ENCODE data around the gene GALNT15. TPM values are rescaled to one million over a fixed set of nuclear protein-coding genes. Genes with fewer than 3 reads are reported as not detected.
A peak's percentile ranks its signal among the peaks of the same experiment; 100 is the strongest.

Gene GALNT15
- total RNA-seq, 1 donor from 2014 or later, result 0.55 TPM

DNA sequence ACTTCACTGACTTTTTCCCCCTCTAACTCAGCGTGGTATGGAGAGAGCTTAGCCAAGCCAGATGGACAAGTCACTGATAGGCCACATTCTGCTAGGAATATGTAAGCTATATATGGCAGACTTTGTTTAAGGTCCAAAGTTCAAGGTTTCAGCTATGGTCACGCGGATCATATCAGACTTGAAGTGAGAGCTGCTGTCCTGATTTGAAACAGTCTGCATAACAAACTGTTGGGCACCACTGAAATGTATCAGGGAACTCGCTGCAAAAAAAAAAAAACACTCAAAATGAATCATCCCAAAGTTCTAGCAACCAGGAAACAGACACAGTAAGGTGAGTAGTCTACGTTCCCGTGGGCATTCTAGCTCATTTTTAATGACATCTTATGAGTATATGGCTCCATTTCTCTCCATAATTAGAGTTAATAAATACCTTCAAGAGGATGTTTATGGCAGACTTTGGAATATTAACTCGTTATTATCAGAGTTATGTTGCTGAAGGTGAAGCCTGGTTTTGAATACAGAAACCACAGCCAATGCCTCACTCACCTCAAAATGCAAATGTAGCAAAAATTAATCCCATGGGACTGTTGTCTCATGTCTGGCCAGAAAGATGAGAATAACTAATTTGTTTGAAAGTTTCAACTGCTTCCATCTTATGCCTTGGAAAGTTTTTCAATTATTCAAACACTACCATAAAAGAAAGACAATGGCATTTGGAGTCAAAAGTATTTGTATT is 77.9 kb downstream of the GALNT15 start:
- peak; percentile 70 for DNase-seq (ENCODE audit: low read depth)

DNA sequence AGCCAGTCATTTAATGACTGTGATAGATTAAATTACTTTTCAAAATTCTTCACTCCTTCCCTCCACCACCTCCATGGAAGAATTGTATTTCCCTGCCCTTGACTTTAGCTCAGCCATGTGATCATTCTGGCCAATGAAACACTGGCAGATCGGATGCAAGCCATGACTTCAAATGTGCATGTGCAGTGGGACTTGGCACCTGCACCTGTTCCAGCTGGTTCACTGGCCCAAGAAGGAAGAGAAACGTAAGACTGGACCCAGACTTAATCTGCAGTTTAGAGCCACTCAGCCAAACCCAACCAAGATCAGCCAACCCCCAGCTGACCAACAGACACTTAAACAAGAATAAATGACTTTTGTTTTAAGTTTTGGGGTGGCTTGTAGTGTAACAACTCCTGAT is 78.5 kb downstream of the GALNT15 start:
- DNase-seq (ENCODE audit: low read depth), result no peak

DNA sequence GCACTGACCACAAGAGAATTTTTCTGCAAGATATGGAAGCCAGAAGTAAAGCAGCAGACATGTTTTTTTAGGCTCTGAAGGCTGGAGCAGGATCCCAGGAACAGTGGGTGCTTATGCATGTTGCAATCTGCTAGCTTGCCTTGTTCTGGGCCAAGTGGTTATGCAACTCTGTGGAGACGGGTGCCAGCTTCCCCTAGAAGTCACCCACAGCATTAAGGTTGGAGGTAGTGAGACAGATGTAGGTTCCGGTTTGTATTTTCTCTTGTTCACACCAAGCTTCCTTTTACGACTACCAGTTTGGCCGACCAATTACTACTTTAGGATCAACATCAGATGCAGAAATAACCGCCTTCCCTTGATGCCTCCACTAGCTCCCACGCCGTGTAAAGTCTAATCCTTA is 79.1 kb downstream of the GALNT15 start:
- peak; percentile 36 for DNase-seq (ENCODE audit: low read depth)

DNA sequence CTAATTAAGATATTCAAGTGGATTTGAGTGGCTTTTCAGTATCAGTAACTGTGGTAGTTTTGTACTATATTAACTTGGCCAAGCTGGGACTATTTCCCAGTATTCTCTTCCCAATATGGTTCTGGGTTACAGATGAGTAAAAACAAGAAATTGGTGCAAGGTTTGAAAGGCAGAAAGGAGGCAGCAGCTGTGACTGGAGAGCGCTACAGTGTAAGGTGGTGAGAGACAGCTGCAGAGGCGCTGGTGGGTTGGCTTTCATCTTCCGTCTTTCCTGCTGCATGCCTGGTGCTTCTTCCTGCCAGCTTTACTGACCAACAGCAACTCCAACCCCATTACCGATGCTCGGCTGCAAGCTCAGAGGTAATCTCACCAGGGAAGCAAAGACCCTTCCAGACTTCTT is 80.4 kb downstream of the GALNT15 start:
- no peak for DNase-seq (ENCODE audit: low read depth)

DNA sequence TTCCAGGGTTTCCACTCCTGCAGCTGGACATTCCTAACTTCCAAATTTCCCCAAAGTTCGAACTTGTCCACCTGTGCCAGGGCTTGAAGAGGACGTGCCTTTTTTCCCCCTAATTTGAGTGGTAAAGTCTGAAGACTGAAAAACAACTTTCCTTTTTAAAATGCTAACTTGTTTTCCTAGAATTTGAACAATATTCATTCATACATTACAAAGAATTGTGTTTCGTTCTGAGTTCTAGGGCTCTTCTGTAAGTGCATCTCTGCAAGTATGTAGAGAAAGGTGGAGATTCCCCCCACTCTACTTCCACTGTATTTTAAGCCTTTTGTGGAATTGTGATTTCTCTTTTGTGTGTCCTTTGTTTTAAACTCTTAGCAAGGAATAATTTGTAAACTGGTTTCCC is 80.8 kb downstream of the GALNT15 start:
- no peak for DNase-seq (ENCODE audit: low read depth)

DNA sequence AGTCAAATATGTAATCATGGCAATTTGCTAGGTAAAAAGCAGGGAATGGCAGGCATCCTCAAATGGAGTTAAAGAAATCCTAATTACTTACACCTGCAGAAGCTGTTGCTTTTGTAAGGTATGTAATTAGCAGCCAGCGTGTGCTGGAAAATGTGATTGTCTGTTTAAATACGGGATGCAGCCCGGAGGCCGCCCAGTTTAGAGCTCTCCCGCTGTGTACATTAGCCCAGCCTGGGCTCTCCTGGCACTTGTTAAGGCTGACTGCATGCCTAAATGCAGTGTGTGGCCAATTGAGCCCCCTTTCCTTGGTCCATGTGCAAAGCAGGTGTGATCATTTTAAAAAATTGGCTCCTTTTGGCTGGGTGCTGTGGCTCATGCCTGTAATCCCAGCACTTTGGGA is 81.2 kb downstream of the GALNT15 start:
- DNase-seq (ENCODE audit: low read depth), result no peak

DNA sequence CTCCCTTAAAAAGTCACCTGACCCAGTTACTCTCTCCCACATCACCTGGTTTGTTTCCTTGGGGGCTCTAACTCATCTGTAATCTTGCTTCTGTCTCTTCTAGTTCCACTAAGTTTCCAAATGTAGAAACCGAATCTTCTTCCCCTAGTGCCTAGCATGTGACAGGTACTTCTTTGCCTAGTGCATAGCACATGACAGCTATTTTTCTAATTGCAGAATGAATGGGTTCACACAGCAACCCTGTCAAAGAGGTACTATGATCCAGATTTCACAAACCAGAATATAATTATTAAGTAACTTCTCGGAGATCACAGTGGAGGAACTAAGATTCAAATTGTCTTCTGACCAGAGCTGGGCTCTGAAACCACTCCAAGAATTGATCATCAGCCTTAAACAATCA is 82.8 kb downstream of the GALNT15 start:
- DNase-seq (ENCODE audit: low read depth), result no peak

DNA sequence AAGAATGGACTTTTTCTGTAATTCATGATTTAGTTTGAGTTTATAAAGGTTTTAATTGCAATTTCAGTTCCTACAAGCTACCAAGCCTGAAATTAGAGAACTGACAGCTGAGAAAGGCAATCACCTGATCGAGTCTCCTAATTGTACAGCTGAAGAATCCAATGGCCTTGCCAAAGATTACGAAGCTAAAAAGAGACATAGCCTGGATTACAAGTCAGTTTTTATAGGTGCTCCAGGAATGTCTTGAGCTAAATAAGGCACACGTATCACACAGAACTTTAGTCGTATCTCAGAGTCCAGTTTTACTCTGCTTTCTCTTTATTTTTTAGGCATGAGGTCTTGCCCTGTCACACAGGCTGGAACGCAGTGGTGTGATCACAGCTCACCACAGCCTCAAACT is 83.7 kb downstream of the GALNT15 start:
- no peak for DNase-seq (ENCODE audit: low read depth)

DNA sequence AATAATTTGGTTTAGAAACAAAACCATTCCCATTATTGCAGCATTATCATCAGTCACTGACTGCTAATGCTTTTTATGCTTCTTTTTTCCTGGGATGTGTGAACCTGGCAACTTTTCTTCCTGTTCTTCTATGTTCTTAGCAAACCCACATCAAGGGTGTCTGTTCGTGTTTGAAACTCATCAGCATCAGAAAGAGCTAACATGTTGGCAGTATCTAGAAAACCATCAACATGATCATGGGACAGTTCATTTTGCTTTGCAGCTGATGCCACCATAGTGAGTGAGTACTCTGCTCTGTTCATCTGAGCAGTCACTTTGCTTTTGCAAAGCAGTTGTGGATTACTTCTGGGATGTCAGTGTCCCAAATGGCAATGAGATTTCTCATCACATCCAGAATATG is 84.4 kb downstream of the GALNT15 start:
- DNase-seq (ENCODE audit: low read depth), result no peak

DNA sequence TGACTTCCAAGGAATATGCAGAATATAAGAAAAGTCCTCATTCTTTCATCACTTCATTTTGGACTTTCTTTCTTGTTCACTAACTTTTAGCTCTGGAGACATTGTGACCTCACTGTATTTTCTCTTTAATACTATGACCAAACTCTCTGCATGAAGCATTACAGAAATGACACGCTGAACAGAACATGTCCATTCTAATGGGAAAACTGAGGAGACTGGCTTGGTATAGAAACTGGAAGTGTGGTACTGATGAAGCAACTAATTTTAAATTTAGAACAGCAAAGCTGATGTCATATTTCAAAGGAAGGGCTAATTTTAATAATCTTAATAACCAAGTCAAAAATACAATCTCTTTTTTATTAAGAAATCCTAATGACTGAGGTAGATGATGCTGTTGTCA is 85.6 kb downstream of the GALNT15 start:
- no peak for DNase-seq (ENCODE audit: low read depth)

DNA sequence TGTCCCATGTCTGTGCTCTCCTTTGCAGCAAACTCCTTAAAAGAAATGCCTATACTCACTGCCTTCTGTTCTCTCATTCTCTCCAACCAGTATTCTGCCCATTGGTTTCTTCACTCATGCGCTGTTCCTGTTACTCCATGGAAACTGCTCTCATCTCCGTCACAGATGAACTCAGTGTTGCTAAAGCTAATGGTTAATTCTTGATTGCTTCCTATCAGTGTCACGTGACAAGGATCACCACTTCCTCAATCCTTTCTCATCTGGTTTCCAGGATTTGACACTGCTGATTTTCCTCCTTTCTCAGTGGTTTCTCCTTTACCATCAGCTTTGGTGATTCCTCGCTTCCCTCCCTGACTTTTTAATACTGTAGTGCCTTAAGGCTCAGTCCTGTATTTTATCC is 87.7 kb downstream of the GALNT15 start:
- DNase-seq (ENCODE audit: low read depth), result no peak

DNA sequence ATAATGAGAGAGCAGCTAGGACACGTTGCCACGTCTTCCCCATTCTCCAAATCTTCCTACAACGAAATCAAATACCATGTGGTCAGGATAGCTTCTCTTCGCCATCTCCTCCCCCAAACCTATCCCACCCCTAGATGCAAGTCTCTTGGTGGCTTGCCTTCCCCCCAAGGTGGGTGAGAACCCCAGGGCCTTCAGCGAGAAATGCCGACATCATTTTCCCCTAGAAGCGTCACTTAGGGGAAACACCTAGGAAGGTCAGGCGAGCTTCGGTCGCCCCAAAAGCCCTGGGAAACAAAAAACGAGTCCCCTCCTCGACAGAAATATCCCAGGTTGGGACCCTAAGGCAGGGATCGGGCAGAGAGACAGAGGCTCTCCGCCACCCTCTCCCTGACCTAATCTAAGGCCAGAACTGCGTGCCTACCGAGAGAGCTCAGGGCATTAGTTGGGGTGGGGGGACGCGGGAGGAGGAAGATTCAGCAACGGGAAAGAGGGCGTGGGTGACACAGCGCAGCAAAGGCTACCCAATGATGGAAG is 89.8 kb downstream of the GALNT15 start:
- DNase-seq (ENCODE audit: low read depth), result no peak

DNA sequence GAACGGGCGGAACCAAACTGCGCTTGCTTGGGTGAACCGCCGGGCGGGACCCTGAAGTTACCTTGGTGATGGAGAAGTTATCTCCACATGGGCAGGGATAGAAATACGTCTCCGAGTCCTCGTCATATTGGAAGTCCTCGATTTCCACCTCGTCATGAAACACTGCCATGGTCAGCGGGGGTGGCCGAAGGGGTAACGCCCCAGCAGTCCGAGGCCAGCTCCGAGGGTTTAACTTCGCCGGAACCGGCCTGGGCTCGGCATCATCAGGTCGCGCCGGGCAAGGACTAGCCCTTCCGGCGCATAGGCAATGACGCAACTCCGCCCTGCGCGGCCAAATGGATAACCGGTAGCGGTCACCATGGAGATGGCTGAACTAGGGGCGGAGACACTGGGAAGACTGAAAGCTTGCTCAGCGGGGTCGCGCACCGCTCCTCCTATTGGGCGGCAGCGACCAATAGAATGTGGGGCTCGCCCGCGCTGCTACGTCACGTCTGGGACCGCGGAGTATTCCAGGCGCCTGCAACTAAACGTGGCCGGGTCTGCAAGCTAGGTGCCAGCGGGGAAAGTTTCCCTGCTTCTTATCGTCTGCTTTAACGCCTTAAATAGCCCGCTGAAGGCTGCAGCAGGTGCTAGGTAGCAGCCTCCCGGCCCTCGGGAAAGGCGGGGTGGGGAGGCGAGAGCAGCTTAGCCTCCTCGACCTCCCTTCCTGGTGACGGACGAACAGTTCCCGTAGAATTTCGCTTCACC is 90.4 kb downstream of the GALNT15 start, which contains the start of the genes DPH3 and OXNAD1:
TSS of gene DPH3 (minus strand) at position 236 of the 747 bp plus-strand sequence. CDS start at position 169, 67 bp downstream.
TSS of gene OXNAD1 (plus strand) at position 505 of the 747 bp plus-strand sequence. CDS start 5,741 bp downstream, outside the sequence.
- peak; percentile 98 for DNase-seq (ENCODE audit: low read depth)

DNA sequence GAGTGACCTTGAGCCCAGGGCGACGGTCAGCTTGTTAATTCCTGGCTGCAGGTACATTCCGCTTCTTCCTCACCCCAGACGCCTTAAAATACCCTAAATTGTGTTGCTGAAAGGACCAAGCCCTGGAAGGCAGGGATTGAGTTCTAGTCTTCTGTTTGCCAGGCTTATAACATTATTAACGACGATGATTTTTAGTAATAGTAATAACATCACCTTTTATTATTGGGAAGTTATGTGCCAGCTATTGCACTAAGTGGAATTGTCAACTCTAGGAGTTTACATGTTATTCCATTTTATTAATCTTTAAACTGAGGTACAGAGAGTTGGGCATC is 90.9 kb downstream of the GALNT15 start:
- DNase-seq (ENCODE audit: low read depth), result no peak

DNA sequence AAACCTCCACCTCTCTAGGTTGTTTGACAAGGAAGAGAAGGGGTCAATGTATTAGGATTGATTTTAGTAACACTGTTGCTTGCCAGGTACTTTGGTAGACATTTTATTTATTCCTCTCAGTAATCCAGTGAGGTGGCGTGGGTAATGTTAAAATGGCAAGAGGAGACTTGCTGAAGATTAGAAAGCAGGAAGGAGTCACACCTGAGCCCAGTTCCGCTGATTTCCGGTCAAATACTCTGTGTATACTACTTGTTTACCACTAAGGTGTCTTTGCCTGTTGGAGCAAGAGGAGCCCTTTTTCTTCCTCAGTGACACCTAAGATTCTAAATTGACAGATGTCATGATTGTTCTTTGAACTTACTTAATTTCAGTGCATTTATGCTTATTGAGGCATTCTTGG is 92.2 kb downstream of the GALNT15 start:
- no peak for DNase-seq (ENCODE audit: low read depth)

DNA sequence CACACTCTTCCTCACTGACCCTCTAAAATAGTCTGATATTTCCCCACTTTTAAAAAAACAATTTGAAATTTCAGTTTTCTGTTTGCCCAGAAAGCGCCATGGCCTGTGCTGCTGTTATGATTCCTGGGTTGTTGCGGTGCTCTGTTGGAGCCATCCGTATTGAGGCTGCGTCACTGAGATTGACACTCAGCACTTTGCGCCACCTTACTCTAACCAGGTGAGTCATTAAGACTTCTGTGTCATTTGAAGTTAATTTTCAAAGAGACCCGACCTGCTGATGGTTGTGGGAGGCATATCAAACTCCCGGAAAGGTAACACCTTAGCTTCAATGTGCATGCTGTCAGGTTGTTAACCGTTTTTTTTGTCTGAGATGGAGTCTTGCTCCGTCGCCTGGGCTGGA is 96.4 kb downstream of the GALNT15 start:
- DNase-seq (ENCODE audit: low read depth), result no peak

DNA sequence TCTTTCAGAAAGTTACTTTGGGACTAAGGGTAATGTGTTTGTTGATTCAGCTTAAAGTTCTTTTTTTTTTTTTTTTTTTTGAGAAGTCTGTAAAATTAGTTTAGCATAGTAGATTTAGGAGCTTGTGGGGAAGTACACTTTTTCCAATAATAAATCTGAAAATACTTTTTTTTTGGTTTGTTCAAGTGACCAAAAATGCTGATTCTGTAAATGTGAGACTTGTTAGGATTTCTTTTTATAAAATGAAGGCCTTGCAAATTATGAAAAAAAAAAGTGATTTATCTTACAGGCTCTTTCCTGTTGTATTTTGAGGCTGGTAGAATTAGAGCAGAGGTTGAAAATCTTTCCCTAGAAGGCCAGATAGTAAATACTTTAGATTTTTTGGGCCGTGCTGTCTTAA is 98.1 kb downstream of the GALNT15 start:
- DNase-seq (ENCODE audit: low read depth), result no peak

DNA sequence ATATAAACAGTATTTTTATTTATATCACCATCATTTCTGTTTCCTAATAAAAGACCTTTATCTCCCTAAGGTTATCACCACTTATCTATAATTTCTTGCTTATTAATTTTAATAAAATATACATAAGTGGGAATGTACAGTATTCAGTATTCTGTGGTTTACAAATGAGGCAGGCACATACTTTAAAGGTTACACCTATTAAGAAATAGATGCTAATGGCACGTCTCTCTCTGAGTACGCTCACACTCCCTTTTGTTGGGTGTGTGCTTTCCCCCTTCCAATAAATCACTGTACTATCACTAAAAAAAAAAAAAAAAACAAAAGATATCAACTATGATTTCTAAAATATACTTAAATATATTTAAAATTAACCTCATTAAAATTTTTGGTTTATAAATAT is 99.4 kb downstream of the GALNT15 start:
- DNase-seq (ENCODE audit: low read depth), result no peak

DNA sequence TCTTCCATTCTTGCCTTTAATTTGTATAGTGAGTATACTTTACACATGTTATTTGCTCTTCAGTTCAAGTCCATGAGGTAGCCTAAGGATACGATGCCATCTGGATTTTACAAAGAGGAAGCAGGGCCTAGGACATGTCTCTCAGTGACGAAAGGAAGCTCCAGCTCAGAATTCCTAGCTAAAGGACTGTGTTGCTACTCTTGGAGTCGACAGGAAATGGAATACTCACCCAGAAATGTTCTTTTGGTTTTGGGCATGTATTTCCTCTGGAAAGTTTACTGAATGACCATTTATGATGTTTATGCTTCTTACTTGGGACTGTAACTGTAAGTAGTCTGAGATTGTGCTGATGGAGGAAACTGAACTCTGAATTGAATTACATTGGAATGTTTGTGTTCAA is 103.0 kb downstream of the GALNT15 start:
- no peak for DNase-seq (ENCODE audit: low read depth)

DNA sequence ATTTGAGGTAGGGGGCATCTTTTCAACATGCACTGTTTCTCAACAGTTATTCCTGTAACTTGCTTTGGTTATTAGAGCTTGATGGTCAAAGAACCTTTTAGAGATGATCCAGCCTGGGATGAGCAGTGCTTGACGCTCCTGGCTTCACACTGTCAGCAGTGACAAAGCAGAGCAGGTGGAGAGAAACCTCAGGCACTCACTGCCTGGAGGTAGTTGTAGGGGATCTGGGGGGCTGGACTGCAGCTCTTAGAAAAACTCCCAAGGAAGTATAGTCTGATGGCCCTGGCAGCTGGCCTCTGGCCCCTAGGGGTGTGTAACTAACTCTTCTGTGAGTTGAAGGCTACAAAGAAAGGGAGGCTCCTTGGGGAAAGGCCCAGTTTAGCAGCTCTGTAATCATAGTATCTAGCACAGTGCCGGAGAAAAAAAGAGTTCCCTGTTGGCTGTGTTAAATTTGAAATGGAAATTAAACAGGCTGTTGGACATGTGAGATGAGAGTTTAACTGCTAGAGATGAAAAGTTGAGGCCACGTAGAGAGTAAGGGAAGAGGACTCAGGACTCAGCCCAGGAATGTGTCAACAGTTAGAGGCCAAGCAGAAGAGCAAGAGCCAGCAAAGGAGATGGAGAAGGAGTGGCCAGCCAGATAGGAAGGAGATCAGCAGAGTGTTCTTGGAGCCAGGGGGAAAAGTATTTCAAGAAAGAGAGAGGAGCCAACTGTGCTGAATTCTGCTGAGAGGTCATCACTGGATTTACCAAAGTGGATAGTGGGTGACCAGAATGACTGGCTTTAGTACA is 104.7 kb downstream of the GALNT15 start:
- DNase-seq (ENCODE audit: low read depth), result no peak

DNA sequence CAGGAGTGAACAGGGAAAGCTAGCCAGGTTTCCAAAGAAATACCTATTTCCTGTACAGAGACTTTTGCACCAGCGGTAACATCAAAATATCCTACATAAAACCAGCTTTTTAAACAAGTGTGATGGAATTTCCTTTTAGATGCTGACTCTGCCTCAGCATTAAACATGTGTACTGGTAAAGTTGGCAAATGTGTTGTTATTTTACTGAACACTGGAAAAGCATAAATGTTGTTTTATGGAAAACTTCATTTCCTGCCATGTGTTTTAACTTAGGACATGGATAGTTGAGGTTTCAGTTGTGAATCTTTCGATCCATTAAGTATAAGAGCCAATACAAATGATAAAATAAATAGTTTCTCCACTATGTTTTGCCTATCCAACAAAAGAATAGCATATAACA is 106.2 kb downstream of the GALNT15 start:
- DNase-seq (ENCODE audit: low read depth), result no peak

Data from renal cortical epithelial cell (primary cell).